ENCODE data around the gene OSTF1. TPM values are rescaled to one million over a fixed set of nuclear protein-coding genes. Genes with fewer than 3 reads are reported as not detected.

OSTF1 gene, protein sequence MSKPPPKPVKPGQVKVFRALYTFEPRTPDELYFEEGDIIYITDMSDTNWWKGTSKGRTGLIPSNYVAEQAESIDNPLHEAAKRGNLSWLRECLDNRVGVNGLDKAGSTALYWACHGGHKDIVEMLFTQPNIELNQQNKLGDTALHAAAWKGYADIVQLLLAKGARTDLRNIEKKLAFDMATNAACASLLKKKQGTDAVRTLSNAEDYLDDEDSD
- 10 to 100 TPM; 22.9 to 25.9 (median 24.7) TPM for polyA plus RNA-seq (ENCODE audit: insufficient read length in 3 of 3)
- long read RNA-seq, donor 1, transcript OSTF1-201 (10 exons, 1,319 nt) = major isoform, 9 of 17 reads
- long read RNA-seq, donor 1, partial matches to known transcripts = 8 of 17 reads
- long read RNA-seq, donor 1, other reads (novel, unspliced or antisense) = 0 of 17 reads
- long read RNA-seq, donor 2, transcript OSTF1-201 (10 exons, 1,319 nt) = major isoform, 10 of 10 reads
- long read RNA-seq, donor 2, partial matches to known transcripts = 0 of 10 reads
- long read RNA-seq, donor 2, other reads (novel, unspliced or antisense) = 0 of 10 reads
- long read RNA-seq, donor 3, transcript OSTF1-201 (10 exons, 1,319 nt) = major isoform, 16 of 16 reads
- long read RNA-seq, donor 3, partial matches to known transcripts = 0 of 16 reads
- long read RNA-seq, donor 3, other reads (novel, unspliced or antisense) = 0 of 16 reads
- long read RNA-seq, donor 4, transcript OSTF1-201 (10 exons, 1,319 nt) = major isoform, 5 of 5 reads
- long read RNA-seq, donor 4, partial matches to known transcripts = 0 of 5 reads
- long read RNA-seq, donor 4, other reads (novel, unspliced or antisense) = 0 of 5 reads
- long read RNA-seq, donor 5 = 0 reads
- long read RNA-seq, donor 6, transcript OSTF1-201 (10 exons, 1,319 nt) = major isoform, 7 of 7 reads
- long read RNA-seq, donor 6, partial matches to known transcripts = 0 of 7 reads
- long read RNA-seq, donor 6, other reads (novel, unspliced or antisense) = 0 of 7 reads
- long read RNA-seq, donor 7, transcript OSTF1-201 (10 exons, 1,319 nt) = major isoform, 11 of 11 reads
- long read RNA-seq, donor 7, partial matches to known transcripts = 0 of 11 reads
- long read RNA-seq, donor 7, other reads (novel, unspliced or antisense) = 0 of 11 reads
- long read RNA-seq, donor 8, transcript OSTF1-201 (10 exons, 1,319 nt) = major isoform, 10 of 10 reads
- long read RNA-seq, donor 8, partial matches to known transcripts = 0 of 10 reads
- long read RNA-seq, donor 8, other reads (novel, unspliced or antisense) = 0 of 10 reads
- long read RNA-seq, donor 9, transcript OSTF1-201 (10 exons, 1,319 nt) = major isoform, 7 of 19 reads
- long read RNA-seq, donor 9, partial matches to known transcripts = 12 of 19 reads
- long read RNA-seq, donor 9, other reads (novel, unspliced or antisense) = 0 of 19 reads
- long read RNA-seq, donor 10, transcript OSTF1-201 (10 exons, 1,319 nt) = major isoform, 9 of 9 reads
- long read RNA-seq, donor 10, partial matches to known transcripts = 0 of 9 reads
- long read RNA-seq, donor 10, other reads (novel, unspliced or antisense) = 0 of 9 reads
- long read RNA-seq, donor 11, transcript OSTF1-201 (10 exons, 1,319 nt) = major isoform, 6 of 6 reads
- long read RNA-seq, donor 11, partial matches to known transcripts = 0 of 6 reads
- long read RNA-seq, donor 11, other reads (novel, unspliced or antisense) = 0 of 6 reads
- long read RNA-seq, donor 12, transcript OSTF1-201 (10 exons, 1,319 nt) = major isoform, 5 of 5 reads
- long read RNA-seq, donor 12, partial matches to known transcripts = 0 of 5 reads
- long read RNA-seq, donor 12, other reads (novel, unspliced or antisense) = 0 of 5 reads
- long read RNA-seq, donor 13 = 0 reads
- long read RNA-seq, donor 14, transcript OSTF1-201 (10 exons, 1,319 nt) = major isoform, 8 of 8 reads
- long read RNA-seq, donor 14, partial matches to known transcripts = 0 of 8 reads
- long read RNA-seq, donor 14, other reads (novel, unspliced or antisense) = 0 of 8 reads
- long read RNA-seq, donor 15, partial matches to known transcripts = 0 of 4 reads
- long read RNA-seq, donor 15, other reads (novel, unspliced or antisense) = 0 of 4 reads
- long read RNA-seq, donor 16, transcript OSTF1-201 (10 exons, 1,319 nt) = major isoform, 18 of 18 reads
- long read RNA-seq, donor 16, partial matches to known transcripts = 0 of 18 reads
- long read RNA-seq, donor 16, other reads (novel, unspliced or antisense) = 0 of 18 reads

- peak; percentile 83 to 97 (median 95) for DNase-seq (ENCODE audit: extremely low read depth in 1 of 11, low read depth in 9 of 11, low spot score in 4 of 11)
Observed at GRCh38 chr9:75087824-75088645, at the start of gene OSTF1, which contains the start of gene NMRK1. Gene OSTF1 (plus strand): TSS chr9:75088514. CDS start chr9:75088693, 179 bp downstream. Gene NMRK1 (minus strand): TSS chr9:75088155. CDS start chr9:75083115, 5,040 bp downstream.

- no peak for DNase-seq (ENCODE audit: extremely low read depth in 1 of 11, low read depth in 9 of 11, low spot score in 4 of 11)
Observed at GRCh38 chr9:75039009-75039408, 49.3 kb upstream of the OSTF1 start.

DNA sequence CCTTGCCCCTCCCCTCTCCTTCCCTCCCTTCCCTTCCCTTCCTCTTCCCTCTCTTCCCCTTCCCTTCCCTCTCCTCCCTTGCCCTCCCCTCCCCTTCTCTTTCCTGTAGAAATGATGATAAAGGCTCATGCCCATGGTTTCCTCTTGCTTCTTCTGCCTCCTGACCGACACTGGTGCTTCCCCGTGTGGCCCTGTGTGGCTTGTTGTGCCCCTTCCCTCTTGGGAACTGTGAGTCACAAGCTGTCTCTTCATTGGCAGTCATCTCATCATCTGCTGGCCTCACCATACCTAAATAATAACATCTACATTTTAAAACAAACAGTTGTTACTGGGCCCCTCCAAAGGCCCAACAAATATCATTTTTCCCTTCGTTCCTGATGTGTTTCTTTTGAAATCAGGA, 48.5 kb upstream of the OSTF1 start:
- DNase-seq (ENCODE audit: extremely low read depth in 1 of 11, low read depth in 9 of 11, low spot score in 4 of 11) = no peak

GRCh38 chr9:75041041-75041440, 47.3 kb upstream of the OSTF1 start:
- no peak for DNase-seq (ENCODE audit: extremely low read depth in 1 of 11, low read depth in 9 of 11, low spot score in 4 of 11)

GRCh38 chr9:75046725-75047345, 41.5 kb upstream of the OSTF1 start:
- no peak for DNase-seq (ENCODE audit: extremely low read depth in 1 of 11, low read depth in 9 of 11, low spot score in 4 of 11)

DNA sequence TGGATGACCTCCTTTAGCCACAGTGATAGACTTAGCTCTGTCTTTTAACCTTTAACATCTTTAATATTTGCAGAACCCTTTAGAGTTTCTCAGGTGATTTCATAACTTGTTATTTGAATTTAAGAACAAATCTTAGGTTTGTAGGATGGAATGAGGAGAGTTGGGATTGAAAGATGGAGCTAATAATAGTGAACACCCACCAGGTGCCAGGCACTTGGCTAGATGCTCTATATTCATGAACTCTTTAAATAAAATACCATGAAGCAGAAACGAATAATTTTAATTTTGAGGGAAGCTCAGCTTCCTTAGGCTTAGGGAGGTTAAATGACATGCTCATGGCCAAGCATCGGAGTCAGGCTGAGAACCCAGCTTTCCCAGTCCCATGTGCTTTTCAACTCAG, 40.8 kb upstream of the OSTF1 start:
- DNase-seq (ENCODE audit: extremely low read depth in 1 of 11, low read depth in 9 of 11, low spot score in 4 of 11) = no peak

DNA sequence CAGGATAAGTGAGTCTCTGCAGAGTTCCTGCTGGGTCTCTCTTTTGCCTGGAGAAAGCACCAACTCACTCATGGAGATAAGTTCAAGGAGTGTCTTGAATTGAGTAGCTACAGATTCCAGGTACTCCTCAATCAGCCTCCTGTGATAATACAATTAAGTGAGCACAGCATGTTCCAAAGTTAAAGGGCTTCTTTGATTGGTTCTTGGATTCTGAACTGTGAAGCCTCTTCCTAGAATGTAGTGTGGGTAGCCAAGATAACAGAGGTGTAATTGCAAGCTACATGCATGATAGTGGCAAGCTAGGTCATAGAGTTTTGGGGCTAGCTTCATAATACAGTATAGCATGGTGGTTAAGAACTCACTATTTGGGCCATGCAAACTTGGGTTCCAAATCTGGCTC, 37.0 kb upstream of the OSTF1 start:
- DNase-seq (ENCODE audit: extremely low read depth in 1 of 11, low read depth in 9 of 11, low spot score in 4 of 11) = no peak

GRCh38 chr9:75053869-75054268, 34.4 kb upstream of the OSTF1 start:
- no peak for DNase-seq (ENCODE audit: extremely low read depth in 1 of 11, low read depth in 9 of 11, low spot score in 4 of 11)

GRCh38 chr9:75054368-75055001, 33.8 kb upstream of the OSTF1 start:
- no peak for DNase-seq (ENCODE audit: extremely low read depth in 1 of 11, low read depth in 9 of 11, low spot score in 4 of 11)

- no peak for DNase-seq (ENCODE audit: extremely low read depth in 1 of 11, low read depth in 9 of 11, low spot score in 4 of 11)
Observed at GRCh38 chr9:75061169-75061568, 27.1 kb upstream of the OSTF1 start.

- DNase-seq (ENCODE audit: extremely low read depth in 1 of 11, low read depth in 9 of 11, low spot score in 4 of 11) = no peak
Observed at GRCh38 chr9:75063556-75064305, 24.6 kb upstream of the OSTF1 start.

DNA sequence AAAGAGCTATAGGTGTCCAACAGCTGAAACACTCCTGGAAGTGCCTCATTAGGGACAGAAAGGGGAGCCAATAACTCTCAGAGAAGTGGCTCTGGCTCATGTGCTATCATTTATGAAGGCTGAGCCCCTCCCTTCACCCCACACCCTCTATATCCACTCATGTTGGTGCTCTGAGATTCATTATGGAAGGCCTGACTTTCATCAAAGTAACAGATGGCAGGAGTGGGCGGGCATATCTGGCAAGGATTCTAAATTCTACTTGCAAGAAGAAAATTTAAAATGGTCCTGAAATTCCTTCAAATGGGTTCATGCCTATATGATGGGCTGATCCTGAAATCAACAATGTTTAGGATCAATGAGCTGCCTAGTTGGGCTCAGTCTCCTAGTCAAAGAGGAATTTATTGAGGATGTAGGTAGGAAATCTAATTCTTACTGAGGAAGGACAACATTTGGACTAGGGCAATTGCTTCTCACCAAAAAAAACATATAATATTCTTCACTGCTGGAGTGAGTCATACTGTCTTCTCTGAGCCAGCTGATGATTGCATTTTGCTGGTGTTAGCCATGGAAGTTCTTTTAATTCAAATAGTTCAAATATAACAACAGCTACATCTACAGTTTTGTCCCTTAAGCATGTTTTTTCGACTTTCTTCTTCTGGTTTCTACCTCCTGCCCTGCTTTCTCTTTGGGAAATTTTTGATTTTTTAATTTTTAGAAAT, 23.8 kb upstream of the OSTF1 start:
- DNase-seq (ENCODE audit: extremely low read depth in 1 of 11, low read depth in 9 of 11, low spot score in 4 of 11) = no peak

DNA sequence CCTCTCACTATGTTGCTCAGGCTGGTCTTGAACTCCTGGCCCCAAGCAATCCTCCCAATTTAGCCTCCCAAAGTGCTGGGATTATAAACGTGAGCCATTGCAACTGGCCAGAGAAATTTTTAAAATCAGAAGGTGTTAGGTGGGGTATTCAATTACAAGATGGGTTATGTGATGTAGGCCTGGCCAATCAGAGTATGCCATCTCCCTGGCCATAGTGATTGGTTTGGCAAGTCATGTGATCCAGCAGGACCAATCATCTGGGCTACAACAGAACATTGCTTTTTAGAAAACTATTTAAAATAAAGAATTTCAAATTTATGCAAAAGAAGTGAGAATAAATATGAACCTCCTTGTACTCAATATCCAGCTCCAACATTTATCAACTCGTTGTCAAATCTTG, 22.8 kb upstream of the OSTF1 start:
- DNase-seq (ENCODE audit: extremely low read depth in 1 of 11, low read depth in 9 of 11, low spot score in 4 of 11) = no peak

DNA sequence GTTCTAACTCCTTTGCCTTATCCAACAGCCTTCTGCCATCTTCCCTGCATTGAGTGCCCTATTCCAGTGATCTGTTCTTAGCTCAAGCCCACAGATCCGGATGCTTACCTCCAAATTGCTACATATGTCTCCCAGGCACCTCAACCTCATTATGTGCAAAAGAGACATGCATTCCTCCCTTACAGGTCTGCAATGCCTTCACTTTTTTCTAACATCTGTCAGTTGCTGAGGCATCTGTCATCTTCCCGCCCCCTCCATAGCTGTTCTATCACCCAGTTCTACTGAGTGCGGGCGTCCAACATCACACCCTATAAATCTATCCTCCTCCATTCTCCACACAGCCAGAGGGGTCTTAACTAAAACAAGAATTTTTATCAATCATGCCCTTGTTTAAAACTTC, 20.4 kb upstream of the OSTF1 start:
- no peak for DNase-seq (ENCODE audit: extremely low read depth in 1 of 11, low read depth in 9 of 11, low spot score in 4 of 11)
